Stimulated activated CD8-positive, alpha-beta memory T cell treated with anti-CD3 and anti-CD28 coated beads, Interleukin-7, amount 100 ng/mL, for 4 hours (primary cell): ENCODE data around the gene CDH13.

Experiments used
- DNase-seq, 2 donors: peaks; one replicate each; pipeline ENCODE4 v3.0.0-alpha.2; 2020; ENCODE audit warnings: low read depth in 2 of 2

CDH13 gene

DNA sequence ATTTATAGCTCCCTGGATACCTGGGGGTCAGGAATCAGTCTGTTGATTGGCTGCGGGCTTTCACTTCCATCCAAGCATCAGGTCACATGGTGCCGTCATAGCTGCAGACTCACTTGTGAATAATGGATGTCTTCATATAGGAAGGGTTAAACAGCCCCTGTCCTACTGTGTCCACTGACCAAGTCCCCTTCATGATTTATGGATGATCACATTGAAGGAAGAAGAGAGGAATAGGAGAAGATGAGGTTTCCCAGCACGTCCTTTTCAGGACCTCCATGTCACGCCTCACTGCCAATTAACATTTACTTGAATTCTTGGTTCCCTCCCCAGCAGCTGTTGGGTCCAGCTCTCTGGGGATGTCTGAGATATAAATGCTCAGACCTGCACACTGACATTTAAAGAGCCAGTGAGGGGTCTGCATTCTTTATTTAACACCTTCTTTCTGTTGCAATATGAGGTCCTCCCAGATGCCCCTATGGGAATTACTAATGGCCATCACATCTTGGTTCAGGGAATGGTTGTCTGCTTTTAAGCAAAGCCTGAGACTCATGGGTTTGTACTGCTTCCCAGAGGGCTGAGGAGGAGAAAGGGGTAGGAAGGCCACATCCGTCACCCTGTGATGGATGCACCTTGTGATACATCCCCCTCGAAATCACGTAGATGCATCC, 950.4 kb downstream of the CDH13 start:
- no peak for DNase-seq

DNA sequence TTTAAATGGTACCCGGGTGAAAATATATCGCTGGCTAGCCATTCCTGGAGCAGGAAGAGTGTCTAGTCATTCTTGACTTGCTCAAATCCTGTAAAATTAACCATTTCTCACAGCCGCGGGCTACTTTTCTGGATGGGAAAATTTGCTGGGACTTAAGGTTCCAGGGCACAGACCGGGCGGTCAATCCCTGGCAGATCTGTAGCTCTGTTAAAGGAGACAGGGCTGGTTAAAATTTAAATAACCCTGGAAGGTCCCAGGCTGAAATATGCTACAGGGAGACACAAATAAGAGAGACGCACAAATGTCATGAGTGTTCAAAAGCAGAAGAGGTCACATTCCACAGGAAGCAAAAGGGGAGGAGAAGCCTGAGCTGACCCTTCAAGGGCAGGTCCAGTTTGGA, 951.4 kb downstream of the CDH13 start:
- no peak for DNase-seq

DNA sequence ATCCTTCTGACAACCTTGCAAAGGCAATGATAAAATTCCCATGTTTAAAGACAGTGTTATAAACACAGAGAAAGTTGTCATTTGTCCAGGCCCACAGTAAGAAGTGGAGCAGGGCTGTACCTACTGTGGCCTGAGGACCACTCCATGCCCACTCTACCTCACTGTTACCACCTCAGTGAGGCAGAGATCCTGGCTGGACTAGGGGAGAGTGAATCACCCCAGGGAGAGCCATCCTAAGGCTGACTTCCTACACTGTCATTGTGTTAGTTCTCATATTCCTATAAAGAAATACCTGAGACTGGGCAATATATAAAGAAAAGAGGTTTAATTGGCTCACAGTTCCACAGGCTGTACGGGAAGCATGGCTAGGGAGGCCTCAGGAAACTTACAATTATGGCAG, 952.3 kb downstream of the CDH13 start:
- no peak for DNase-seq

DNA sequence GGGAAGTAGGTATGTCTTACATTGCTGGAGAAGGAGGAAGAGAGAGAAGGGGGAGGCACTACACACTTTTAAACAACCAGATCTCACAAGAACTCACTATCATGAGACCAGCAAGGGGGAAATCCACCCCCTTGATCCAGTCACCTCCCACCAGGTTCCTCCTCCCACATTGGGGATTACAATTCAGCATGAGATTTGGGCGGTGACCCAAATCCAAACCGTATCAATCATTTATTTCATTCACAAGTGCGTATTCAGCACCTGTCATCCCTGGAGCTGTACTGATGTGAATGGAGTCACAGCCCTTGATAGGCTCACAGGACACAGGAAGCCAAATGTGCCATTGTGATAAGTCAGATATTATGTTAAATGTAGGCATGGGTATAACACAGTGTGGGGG, 952.7 kb downstream of the CDH13 start:
- no peak for DNase-seq

GRCh38 chr16:83581082-83581481, 954.3 kb downstream of the CDH13 start:
- DNase-seq = no peak

DNA sequence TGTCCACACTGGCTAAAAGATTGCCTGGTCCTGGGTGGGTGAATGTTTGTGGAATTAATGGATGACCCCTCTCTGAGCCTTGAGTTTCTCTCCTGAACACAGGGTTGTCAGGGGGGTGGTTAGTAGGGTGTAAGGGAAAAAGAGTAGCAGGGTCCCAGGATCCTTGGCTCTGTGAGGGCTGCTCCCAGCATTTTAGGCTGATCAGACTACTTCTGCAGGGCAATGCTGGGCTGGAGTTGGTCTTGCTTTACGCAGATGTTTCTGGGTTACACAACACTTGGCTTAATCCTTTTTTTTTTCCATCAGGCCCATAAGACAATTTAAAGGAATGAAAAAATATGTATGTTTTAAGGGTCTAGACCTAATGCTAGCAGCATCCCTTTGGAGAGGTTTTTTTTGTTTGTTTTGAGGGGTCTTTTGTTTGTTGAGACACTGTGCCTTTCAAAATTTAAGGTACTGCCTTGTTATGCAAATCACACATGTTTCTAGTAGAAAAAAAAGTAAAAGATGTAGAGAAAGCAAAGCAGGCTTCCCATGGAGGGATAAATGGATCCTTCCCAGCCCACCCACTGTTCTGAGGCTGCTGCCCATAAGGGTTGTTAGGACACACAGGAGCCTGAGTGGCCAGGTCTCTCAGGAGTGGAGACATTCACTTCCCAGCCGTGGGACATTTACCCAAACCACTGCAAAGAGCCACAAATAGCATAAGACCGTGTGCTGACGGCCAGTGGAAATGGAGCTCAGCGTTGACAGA, 955.4 kb downstream of the CDH13 start:
- DNase-seq = no peak

DNA sequence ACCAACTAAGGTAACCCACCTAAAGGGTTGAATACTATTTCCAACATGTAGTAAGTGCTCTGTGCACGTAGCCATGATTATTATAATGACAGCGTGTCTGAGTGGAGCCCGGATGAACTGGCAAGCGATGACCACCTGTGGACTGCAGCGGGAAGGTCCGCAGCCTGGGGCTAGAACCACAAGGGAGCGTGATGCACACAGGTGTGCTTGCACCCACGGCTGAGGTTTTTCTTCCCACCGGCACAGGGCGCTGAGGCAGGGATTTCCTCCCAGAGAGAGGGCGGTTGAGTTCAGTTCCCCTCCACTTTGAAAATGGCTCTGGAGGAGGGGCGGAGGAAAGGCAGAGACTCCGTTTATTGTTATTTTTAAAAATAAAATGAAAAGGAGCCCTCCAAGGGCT, 959.3 kb downstream of the CDH13 start:
- DNase-seq = no peak

- no peak for DNase-seq
Observed at GRCh38 chr16:83586461-83587200, 959.9 kb downstream of the CDH13 start.

DNA sequence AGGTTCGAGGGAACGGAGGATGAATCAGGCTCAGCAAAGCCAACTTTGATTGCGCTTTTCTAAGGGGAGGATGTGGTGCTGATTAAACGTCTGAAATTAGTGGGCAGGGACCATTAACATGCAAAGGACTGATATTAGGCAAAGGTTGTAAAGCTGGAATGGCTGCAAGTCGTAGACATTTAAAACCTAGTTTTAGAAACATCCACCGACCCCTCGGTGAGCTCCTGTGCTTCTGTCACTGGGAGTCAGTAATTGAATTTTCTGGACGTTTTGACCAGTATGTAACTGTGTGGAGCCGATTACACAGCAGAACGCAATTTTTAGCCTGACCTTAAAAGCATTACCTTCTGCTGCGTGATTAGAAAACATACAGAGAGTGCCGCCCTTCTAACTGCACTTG, 960.4 kb downstream of the CDH13 start:
- DNase-seq = no peak

GRCh38 chr16:83588070-83588469, 961.3 kb downstream of the CDH13 start:
- DNase-seq = no peak

DNA sequence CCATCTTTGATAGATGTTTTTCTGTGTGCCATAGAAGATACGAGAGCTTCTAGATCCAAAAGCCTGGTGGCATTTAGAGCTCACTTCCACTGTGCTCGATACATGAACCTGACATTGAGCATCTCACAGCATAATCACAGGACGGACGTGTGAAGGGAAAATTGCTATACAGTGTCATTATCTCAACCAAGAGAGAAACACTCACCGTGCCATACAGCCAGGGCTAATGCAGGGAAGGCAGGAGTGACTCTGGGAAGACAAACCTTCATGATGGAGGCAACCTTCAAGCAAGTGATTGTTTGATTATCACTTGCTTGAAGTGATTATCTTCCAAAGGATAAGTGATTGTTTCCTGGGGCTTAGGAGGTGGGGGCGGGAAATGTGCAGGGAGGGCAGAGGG, 962.8 kb downstream of the CDH13 start:
- no peak for DNase-seq

- DNase-seq = no peak
Observed at GRCh38 chr16:83592778-83593177, 966.0 kb downstream of the CDH13 start.

DNA sequence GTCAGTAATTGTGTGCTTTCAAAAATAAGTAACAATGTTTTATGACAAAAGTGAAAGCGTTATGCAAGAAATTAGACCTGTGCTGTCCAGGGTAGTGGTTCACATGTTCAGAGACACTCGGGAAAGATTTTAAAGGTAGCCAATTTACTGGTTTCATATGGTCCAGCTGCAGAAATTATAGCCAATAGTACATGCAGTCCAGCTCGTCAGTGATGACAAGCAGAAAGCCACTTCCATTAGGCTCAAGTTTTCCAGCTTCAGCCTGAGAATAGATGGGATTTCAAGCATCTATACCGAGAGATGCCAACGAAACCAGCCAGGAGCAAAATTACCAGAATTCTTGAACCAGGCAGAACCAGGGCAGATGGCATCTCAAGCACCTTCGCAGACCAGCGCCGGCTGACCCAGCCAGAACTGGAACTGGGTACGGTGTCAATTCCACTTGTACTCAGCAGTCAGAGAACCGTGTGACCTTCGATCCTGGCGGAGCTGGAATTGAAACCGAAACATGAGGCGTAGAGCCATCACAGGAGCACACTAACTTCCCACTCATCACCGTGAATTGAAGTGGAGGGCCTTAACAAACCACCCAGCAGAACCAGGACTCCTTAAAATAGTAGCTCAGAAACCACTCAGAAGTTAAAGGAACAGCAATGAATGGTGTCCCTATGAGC, 973.2 kb downstream of the CDH13 start:
- no peak for DNase-seq

DNA sequence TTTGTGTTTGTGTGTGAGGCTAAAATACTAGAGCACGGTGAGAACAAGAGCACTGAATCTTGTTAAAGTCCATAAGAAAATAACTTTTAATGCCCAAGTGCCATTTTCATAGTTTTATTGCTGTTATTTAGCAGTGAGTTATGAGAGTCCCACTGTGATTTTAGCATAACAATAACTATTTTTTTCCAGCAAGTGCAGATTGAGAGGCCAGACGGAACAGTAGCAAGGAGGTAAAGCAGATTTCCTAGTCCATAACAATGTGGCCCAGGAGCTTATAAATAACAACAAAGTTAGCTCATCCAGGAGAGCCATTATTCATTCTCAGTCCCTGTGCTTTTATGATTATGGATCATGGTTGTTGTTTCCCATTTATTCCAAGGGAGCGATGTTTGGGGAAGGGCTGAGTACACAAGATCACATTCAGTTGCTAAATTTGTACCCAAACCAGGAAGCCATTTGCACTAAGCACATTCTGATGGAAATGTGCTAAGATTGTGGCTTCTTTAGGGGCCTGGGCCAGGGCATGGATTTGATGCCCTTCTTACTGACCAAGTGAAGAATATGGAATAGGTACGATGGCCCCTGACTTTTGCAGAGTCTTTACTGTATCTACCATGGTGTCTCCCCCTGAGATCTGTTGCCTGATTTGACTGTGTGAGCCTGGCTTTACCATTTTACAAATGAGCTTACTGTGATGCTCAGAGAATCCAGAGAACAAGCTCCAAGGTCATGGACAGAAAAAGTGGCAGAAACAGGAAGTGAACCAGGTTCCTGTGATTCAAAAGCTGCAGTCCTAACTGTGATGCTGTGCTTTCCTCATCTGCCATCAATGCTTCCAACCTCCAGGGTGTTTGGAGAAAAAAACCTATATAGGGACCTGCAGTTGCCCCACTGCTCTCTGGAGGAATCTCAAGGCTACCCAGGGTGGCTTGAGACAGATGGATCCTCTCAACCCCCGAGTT, 976.3 kb downstream of the CDH13 start:
- DNase-seq = no peak

DNA sequence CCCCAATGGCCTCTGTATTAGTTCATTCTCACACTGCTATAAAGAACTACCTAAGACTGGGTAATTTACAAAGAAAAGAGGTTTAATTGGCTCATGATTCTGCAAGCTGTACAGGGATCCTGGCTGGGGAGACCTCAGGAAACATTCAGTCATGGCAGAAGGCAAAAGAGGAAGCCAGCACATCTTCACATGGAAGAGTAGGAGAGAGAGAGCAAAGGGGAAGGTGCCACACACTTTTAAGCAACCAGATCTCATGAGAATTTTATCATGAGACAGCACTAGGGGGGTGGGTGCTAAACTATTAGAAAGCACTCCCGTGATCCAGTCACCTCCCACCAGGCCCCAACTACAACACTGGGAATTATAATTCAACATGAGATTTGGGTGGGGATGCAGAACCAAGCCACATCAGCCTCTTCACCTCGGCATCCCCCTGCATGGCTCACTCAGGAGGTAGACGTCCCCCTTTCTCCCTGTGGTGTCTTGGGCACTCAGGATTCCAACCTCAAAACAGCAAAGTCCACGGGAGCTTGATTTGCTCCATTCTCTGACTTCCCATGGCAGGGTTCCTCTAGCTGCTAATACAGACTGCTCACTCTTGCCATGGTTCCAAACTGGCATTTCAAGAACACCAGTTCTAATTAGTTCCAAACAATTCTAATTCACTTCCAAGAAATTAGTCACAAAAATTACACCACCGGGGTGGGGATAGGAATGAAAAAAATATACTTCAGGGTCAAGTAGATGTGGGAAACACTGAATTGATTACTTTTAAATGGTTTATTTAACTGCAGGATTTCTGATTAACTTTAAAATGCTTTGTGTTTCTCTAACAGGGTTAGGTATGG, 977.2 kb downstream of the CDH13 start:
- no peak for DNase-seq

DNA sequence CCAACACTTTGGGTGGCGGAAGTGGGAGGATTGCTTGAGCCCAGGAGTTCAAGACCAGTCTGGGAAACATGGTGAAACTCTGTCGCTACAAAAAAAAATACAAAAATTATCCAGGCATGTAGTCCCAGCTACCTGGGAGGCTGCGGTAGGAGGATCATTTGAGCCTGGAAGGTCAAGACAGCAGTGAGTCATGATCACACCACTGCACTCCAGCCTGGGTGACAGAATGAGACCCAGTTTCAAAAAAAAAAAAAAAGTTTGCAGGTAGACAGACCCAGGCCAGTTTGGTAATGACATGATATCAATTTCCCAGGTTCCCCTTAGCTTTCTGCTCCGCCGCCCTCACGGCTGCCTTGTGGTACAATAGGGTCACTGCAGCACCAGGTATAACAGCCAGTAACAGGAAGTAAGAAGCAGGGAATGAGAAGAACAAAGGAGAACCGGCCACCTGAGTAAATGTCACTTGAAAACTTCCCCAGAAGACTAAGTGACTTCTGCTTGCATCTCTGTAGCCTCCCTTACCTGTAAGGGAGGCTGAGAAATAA, 979.8 kb downstream of the CDH13 start:
- no peak for DNase-seq

GRCh38 chr16:83609178-83609577, 982.4 kb downstream of the CDH13 start:
- no peak for DNase-seq

DNA sequence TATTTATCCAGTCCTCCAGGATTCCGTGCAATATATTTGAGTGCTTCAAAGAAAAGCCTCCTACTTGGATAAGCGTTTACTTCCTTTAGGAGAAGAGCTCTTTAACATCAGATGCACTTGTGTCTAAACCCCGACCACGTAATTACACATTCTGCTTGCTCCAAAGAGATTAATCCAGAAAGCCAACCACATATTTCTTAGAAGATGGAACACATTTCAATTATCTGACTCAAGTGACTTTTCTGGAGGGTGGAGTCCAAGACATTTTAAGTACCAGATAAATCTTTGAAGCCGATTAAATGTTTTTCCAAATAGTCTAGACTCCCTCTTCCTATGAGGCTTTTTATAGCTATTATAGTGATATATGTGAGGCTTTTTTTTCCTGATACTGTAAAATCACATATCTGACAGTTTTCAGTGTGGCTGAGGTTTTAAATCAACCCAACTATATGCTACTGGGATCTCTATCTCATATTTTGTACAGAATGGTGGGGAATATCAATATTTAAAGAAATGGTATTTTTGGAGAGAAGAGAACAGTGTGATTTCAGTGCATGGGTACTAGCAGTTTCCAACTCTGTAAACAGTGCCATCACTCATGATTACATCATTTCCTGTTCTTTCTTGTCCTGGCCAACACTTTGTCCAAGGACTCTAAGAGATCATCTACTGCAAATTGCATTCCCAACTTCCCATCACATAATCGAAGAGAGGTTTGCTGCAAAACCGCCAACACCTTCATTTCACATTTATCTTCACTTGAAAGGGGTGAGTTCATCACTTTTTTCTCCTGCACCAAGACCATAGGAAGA, 988.6 kb downstream of the CDH13 start:
- no peak for DNase-seq

- no peak for DNase-seq
Observed at GRCh38 chr16:83615953-83616350, 989.2 kb downstream of the CDH13 start.
